Measurements from ENCODE around the gene POU4F1. TPM values are rescaled to one million over a fixed set of nuclear protein-coding genes. Genes with fewer than 3 reads are reported as not detected.

The POU4F1 gene
- total RNA-seq, 1 donor from 2014 or later = 0.11 TPM

- DNase-seq (ENCODE audit: low spot score) = no peak
- intact Hi-C loops (cut with DNase I) = no loop called here
These were observed 7.6 kb downstream of the POU4F1 start for GRCh38 chr13:78595495-78596398.

DNA sequence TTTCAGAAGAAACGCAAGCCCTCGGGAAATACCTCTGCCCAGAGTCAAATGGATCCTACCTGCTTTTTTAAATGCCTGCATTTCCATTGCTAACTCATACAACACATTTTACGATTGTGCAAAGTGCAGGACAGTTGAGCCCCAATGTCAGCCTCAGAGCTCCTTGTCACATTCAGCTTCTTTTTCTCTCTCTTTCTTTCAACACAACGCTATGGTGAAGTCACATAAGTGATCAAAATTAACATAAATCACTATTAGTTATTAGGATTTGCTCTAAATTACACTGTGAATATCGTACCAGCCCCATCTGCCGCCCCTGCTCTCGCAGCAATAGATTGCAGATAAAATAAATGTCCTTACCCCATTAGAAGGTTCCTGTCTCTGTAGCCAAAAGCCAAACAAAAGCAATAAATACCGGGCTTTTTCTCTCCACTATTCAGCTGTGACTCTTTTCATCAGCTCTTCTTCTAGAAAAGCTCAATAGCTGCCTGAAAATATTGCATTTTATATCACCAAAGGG is 8.8 kb downstream of the POU4F1 start:
- no peak for DNase-seq (ENCODE audit: low spot score)
- intact Hi-C loops (cut with DNase I) = no loop called here

GRCh38 chr13:78593652-78594455 is 9.5 kb downstream of the POU4F1 start:
- no peak for DNase-seq (ENCODE audit: low spot score)
- intact Hi-C loops (cut with DNase I) = no loop called here

DNA sequence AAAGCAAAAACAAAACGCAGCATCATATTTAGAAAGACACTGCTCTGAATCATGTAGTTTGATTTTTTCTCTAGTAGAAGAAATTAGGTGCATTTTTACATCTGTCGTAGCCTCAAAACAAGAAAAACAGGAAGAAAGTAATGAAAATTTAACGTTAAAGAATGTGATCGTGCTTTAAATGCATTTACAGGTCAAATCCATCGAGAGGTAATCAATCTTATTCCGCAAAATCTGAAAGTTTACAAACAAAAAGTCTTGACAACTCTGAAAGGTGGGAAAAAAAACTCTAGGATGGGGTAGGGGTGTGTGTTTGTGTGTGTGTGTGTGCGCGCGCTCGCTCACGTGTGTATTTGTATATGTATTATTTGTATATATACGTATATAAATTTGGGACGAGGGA is 10.2 kb downstream of the POU4F1 start:
- intact Hi-C loops (cut with DNase I) = no loop called here
- DNase-seq (ENCODE audit: low spot score) = no peak

- DNase-seq (ENCODE audit: low spot score) = no peak
- intact Hi-C loops (cut with DNase I) = no loop called here
These were observed 10.8 kb downstream of the POU4F1 start for GRCh38 chr13:78592584-78592983.

- intact Hi-C loops (cut with DNase I) = no loop called here
- no peak for DNase-seq (ENCODE audit: low spot score)
These were observed 14.1 kb downstream of the POU4F1 start for GRCh38 chr13:78589206-78589605.

GRCh38 chr13:78587395-78587794 is 16.0 kb downstream of the POU4F1 start:
- intact Hi-C loops (cut with DNase I) = no loop called here
- DNase-seq (ENCODE audit: low spot score) = no peak

DNA sequence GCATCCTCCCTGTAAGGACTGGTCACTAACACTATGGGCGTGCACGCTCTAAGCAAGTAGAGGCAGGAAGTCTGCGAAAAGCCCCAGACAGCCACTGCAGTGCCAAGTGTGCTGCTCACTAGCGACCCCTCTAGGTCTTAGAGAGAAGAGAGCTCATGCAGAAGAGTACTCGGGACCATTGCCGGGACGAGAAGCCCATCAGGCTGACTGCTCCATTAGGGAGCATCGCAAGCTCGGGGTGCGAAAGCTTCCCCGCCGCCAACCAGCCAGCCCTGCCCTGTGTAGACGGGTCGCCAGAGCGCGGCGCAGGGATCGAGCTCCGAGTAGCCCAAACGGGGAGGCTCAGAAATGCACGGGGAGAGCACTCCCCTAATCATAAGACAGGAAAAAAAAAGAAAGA is 16.6 kb downstream of the POU4F1 start:
- no peak for DNase-seq (ENCODE audit: low spot score)
- intact Hi-C loops (cut with DNase I) = no loop called here

GRCh38 chr13:78576261-78576660 is 27.1 kb downstream of the POU4F1 start:
- intact Hi-C loops (cut with DNase I) = no loop called here

DNA sequence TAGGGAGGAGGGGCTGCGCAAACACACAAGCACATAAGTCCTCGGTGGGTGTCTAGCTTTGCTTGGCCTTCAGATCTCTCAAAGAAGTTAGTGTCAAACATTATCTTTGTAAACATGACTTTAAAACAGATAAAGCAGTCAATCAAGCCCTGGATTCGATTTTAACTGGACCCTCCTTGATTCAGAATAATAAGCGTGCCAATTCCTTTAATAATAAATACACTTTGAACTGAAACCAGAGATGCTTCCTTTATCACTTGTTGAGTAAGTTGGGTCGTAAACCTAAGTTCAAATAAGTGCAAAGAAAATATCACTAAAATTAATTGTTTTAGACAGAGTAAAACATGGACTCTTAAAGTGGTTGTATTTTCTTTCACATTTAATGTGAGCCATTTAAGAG is 30.9 kb downstream of the POU4F1 start:
- no peak for DNase-seq (ENCODE audit: low spot score)
- intact Hi-C loops (cut with DNase I) = no loop called here

More at GRCh38 chr13:78576261-78576660, 27.1 kb downstream of the POU4F1 start:
- no peak for DNase-seq (ENCODE audit: low spot score)

GRCh38 chr13:78569029-78569428 is 34.3 kb downstream of the POU4F1 start:
- no peak for DNase-seq (ENCODE audit: low spot score)
- intact Hi-C loops (cut with DNase I) = no loop called here

DNA sequence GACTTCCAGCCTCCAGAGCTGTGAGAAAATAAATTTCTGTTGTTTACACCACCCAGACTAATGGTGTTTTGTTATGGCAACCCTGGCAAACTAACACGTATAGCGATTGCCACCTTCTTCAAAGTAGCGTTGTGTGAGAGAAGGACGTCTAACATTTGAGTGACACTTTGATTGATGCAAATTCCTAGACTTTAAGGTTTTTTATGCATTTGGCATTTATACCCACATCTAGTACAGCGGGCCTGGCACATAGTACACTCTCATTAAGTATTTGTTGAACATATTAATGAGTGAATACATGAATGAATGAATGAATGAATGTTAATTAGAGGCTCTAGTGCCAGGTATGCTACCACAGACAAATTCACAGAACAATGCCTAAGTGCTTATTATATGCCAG is 36.7 kb downstream of the POU4F1 start:
- intact Hi-C loops (cut with DNase I) = no loop called here
- no peak for DNase-seq (ENCODE audit: low spot score)

DNA sequence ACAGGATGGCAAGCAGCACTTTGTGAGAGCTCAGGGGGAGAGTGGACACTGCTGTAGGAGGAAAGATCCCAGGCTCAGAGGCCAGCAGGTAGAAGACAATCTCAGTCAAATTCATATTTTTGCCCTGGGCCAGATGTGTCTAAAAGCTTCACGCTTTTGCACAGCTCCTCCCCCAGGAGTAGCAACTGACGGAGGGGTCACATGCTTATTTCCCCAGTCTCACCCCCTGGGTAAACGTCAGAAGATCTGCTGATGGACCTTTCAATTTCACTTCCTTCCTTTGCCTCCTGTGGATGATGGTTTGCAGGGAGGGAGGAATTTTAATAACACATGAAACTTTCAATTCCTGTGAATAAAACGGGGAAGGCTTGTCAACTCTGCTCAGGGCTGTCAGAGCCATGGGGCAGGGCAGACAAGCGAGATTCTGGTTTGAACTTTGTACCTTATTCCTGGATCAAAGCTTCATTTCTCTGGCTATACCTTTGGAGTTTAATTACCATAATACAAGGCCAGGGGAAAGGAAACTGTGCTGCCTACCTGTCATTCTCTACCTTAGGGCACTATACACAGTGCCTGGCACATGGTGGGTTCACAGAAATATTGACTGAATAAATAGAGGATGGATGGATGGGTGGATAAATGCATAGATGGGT is 41.0 kb downstream of the POU4F1 start:
- intact Hi-C loops (cut with DNase I) = no loop called here
- no peak for DNase-seq (ENCODE audit: low spot score)

Other genes starting within 250 kb of the POU4F1 start
- 9.7 TPM for gene OBI1, start 55.6 kb upstream of the POU4F1 start, total RNA-seq